Suprapubic skin (tissue), 4 donors: Measurements from ENCODE around the gene GZF1. TPM values are rescaled to one million over a fixed set of nuclear protein-coding genes. Genes with fewer than 3 reads are reported as not detected.
A peak's percentile ranks its signal among the peaks of the same experiment; 100 is the strongest.

ENCODE experiments used
- DNase-seq, 2 donors: peaks; one replicate each; pipeline ENCODE4 v3.0.0-alpha.2; 2019; ENCODE audit warnings: low spot score in 2 of 2
- H3K27ac ChIP-seq: fragments of 200-600 bp; sonication (generic); one replicate; pipeline ENCODE4 v1.5.1; 2019
- H3K27me3 ChIP-seq: fragments of 200-600 bp; sonication (generic); one replicate; pipeline ENCODE4 v1.5.1; 2019
- H3K36me3 ChIP-seq: fragments of 200-600 bp; sonication (generic); one replicate; pipeline ENCODE4 v1.5.1; 2019
- H3K4me1 ChIP-seq: fragments of 200-600 bp; sonication (generic); one replicate; pipeline ENCODE4 v1.5.1; 2019
- H3K4me3 ChIP-seq: fragments of 200-600 bp; sonication (generic); one replicate; pipeline ENCODE4 v1.5.1; 2019; ENCODE audit warnings: mild to moderate bottlenecking
- H3K9me3 ChIP-seq: fragments of 200-600 bp; sonication (generic); one replicate; pipeline ENCODE4 v1.5.1; 2019
- CTCF ChIP-seq, 2 donors: fragments of 200-600 bp in 1 of 2; fragments of 450-650 bp in 1 of 2; sonication (generic) in 1 of 2; IDR thresholded peaks; one replicate each; pipeline ENCODE4 v1.5.1; 2016 to 2019; ENCODE audit warnings: antibody characterized with exemption in 2 of 2, mild to moderate bottlenecking in 1 of 2, moderate library complexity in 1 of 2
- EP300 ChIP-seq: sonication (generic); formaldehyde crosslinking; IDR thresholded peaks from one replicate; pipeline ENCODE4 v1.6.1; 2017; ENCODE audit warnings: antibody characterized with exemption
- POLR2A ChIP-seq, 2 donors: fragments of 450-650 bp; IDR thresholded peaks; one replicate each; pipeline ENCODE4 v1.6.1; 2017; ENCODE audit warnings: antibody characterized with exemption in 2 of 2, mild to moderate bottlenecking in 2 of 2, moderate library complexity in 2 of 2
- POLR2AphosphoS5 ChIP-seq, 3 donors: sonication (generic); formaldehyde crosslinking; IDR thresholded peaks; one replicate each; pipeline ENCODE4 v1.6.1; 2017; ENCODE audit warnings: antibody characterized with exemption in 3 of 3
- WGBS: methylation state at CpG from one replicate; pipeline ENCODE4 v1.1.5; 2018; 5-methylcytosine and 5-hydroxymethylcytosine counted together
- total RNA-seq, 4 donors: library from RNA; depleted of rRNA; stranded (reverse); fragments of >200 nt; gene quantifications; one replicate each; pipeline ENCODE4 v1.1.0, GENCODE V29; 2016

The GZF1 gene
- total RNA-seq, 4 donors from 2014 or later = 11.1 to 19.1 (median 15.2) TPM

- Histone ChIP-seq H3K4me1 (peaks cover 43% of the 10 kb centered on the region), H3K27me3 (no peaks in the 10 kb centered on the region), H3K4me3 (no peak overlapping the region), H3K9me3 (no peaks in the 10 kb centered on the region), H3K36me3 (no peaks in the 10 kb centered on the region), H3K27ac (no peak overlapping the region)
- no peak for DNase-seq
- TF ChIP-seq EP300 = no peak
- TF ChIP-seq POLR2A (IDR thresholded peaks at IDR 0.05) = no peak
- no peak for TF ChIP-seq POLR2AphosphoS5 (IDR thresholded peaks at IDR 0.05)
- TF ChIP-seq CTCF (IDR thresholded peaks at IDR 0.05) = no peak
These were observed 55.9 kb downstream of the GZF1 start for GRCh38 chr20:23417861-23418260.

GRCh38 chr20:23419657-23419994 is 57.6 kb downstream of the GZF1 start:
- Histone ChIP-seq H3K27ac (peak overlapping the region; percentile 94), H3K36me3 (no peaks in the 10 kb centered on the region), H3K4me3 (peak overlapping the region; percentile 85), H3K27me3 (no peaks in the 10 kb centered on the region), H3K4me1 (peaks cover 43% of the 10 kb centered on the region), H3K9me3 (no peaks in the 10 kb centered on the region)
- 14% methylated on average over 5 of the region's 5 CpGs for WGBS
- no peak for DNase-seq
- no peak for TF ChIP-seq CTCF (IDR thresholded peaks at IDR 0.05)
- TF ChIP-seq POLR2A (IDR thresholded peaks at IDR 0.05) = no peak
- no peak for TF ChIP-seq POLR2AphosphoS5 (IDR thresholded peaks at IDR 0.05)
- no peak for TF ChIP-seq EP300

- under 1% methylated on average over 27 of the region's 58 CpGs for WGBS
- peaks cover 43% of the 10 kb centered on the region for H3K4me1 ChIP-seq
These were observed 58.3 kb downstream of the GZF1 start for GRCh38 chr20:23419995-23420901.

GRCh38 chr20:23420943-23421931 is 59.3 kb downstream of the GZF1 start, which contains the start of gene NAPB:
Gene NAPB (minus strand): TSS chr20:23421488. CDS start chr20:23421402, 86 bp downstream.
- Histone ChIP-seq H3K4me3 (peak within 1 kb of the TSS; percentile 85), H3K9me3 (no peaks in the 10 kb centered on the region), H3K27me3 (no peaks in the 10 kb centered on the region), H3K27ac (peak within 1 kb of the TSS; percentile 94), H3K36me3 (no peaks in the 10 kb centered on the region), H3K4me1 (peaks cover 36% of the 10 kb centered on the region)
- TF ChIP-seq EP300 (no peak), CTCF (IDR thresholded peaks at IDR 0.05) (peak; percentile 44 to 78), POLR2AphosphoS5 (IDR thresholded peaks at IDR 0.05) (peak in 1 of 3 donors; percentile 54), POLR2A (IDR thresholded peaks at IDR 0.05) (peak; percentile 29 to 68)
- peak; percentile 95 for DNase-seq
- under 1% methylated on average over 20 of the region's 64 CpGs for WGBS

More at GRCh38 chr20:23419995-23420901, 58.3 kb downstream of the GZF1 start:
- no peak for TF ChIP-seq CTCF (IDR thresholded peaks at IDR 0.05)
- no peak for TF ChIP-seq EP300
- no peak for TF ChIP-seq POLR2AphosphoS5 (IDR thresholded peaks at IDR 0.05)
- TF ChIP-seq POLR2A (IDR thresholded peaks at IDR 0.05) = no peak
- H3K9me3 ChIP-seq = no peaks in the 10 kb centered on the region
- no peaks in the 10 kb centered on the region for H3K27me3 ChIP-seq
- peak overlapping the region; percentile 94 for H3K27ac ChIP-seq
- no peaks in the 10 kb centered on the region for H3K36me3 ChIP-seq
- peak; percentile 76 to 82 for DNase-seq
- peak overlapping the region; percentile 85 for H3K4me3 ChIP-seq

Other genes starting within 250 kb of the GZF1 start
- 10 to 100 TPM; 18.3 to 64.5 (median 43.9) TPM for gene NXT1, start 11.4 kb upstream of the GZF1 start, total RNA-seq
- gene NAPB, start 59.3 kb downstream of the GZF1 start, total RNA-seq = 10 to 100 TPM in 1 of 4 donors, 1 to 10 TPM in 3; 6.6 to 21.6 (median 8.9) TPM
- not detected for gene CSTL1, start 77.5 kb downstream of the GZF1 start, total RNA-seq
- not detected for gene CST11, start 90.7 kb downstream of the GZF1 start, total RNA-seq
- gene CST8, start 128.9 kb downstream of the GZF1 start, total RNA-seq = not detected
- not detected for gene CST9L, start 206.3 kb downstream of the GZF1 start, total RNA-seq
- gene CST9, start 243.7 kb downstream of the GZF1 start, total RNA-seq = not detected